Activated CD4-positive, CD25-positive, alpha-beta regulatory T cell treated with anti-CD3 and anti-CD28 coated beads, Interleukin-2, amount 50 U/mL, for 72 hours (primary cell): ENCODE results near the gene CREB5.
"Not testable (repeated sequence)": the region's sequence is repeated elsewhere in the genome, so short reads cannot be mapped to it uniquely, and the experiment has no call there.

Experiments
- DNase-seq: peaks from one replicate; pipeline ENCODE4 v3.0.0; 2021

The CREB5 gene

DNA sequence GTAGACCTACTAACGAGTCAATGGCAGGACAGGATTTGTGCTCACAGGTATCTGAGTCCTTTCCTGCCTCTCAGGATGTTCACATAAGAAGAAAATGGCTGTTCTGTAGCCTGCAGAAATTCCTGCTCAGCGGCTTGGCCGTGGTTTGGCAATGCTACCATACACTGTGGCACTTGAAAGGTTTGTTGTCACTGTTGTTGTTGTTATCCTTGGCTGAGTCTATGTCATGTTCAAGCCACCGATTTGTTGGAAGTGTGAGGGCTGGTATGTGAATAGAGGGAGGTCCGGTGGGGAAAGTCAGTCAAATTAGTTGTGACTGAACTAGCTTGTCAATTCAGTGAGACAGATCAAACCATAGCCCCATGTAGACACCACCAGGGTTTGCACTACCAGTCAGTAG, 345.9 kb downstream of the CREB5 start:
- DNase-seq: no peak

GRCh38 chr7:28759475-28759971, 347.2 kb downstream of the CREB5 start:
- no peak for DNase-seq

DNA sequence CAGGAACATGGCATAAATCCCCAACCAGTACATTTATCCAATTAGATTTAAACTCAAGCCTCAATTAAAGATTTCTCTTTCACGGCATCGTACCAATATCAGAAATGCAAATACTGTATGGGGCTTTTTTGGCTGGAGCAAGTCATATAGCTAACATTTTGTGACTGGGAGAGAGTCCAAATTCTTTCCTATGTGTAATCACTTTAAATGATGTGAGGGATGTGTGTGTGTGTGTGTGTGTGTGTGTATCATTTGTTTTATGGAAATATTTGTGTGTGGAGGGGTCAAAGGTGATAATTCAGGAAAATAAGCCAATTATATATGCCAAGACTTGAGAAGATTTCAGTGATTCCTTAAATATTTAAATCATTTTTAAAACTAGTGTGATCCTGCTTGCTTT, 349.2 kb downstream of the CREB5 start:
- no peak for DNase-seq

DNA sequence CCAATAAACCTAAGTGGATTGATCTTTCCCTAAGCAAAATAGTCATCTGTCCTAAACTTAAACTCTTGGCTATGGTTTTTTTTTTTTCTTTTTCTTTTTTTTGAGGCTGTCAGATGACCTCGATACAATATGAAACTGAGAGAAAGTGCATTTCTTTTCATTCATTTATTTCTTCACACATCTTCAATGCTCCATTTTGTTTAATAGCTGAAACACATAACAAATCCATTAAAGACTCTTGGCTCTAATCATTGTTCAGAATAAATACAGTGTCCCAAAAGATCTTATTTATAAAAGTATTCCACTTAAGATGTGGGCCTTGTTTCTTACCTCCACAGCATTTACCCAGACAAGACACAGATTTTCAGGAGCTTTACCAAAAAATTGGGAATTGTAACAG, 350.3 kb downstream of the CREB5 start:
- DNase-seq: no peak

- no peak for DNase-seq
Measured at GRCh38 chr7:28766359-28766758, 354.0 kb downstream of the CREB5 start.

GRCh38 chr7:28767356-28767755, 355.0 kb downstream of the CREB5 start:
- no peak for DNase-seq

- no peak for DNase-seq
Measured at GRCh38 chr7:28768577-28769147, 356.3 kb downstream of the CREB5 start.

DNA sequence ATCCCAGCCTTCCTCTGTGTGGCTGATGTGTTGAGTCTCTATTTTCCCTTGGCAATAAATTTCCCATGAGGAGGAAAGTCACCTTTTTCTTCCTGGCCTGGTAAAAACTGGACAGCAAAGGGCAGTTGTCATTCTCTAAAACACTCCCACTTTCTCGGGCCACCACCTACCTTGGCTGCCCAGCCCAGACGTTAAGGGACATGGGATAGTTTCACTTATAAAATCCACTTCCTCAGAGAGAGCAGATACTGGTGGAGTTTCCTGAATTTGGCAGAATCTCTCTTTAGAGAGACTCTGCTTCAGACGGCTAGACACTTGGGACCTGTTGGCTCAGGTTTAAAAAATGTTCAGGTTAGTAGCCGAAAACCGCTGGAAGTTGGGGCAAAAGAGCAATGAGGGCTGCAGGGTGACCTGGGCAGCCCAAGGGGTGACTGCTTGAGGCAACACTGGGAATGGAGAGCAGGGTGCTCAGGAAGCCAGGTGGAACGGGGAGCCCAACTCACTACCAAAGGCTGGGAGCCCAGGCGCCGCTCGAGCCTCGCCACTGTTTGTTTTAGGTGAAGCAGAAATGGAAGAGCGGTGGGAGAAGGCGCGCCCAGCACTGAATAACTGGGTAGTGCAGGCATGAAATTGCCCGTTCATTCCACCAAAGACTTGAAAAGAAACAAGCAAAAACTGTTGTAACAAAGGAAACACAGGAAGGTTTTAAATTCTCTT, 359.7 kb downstream of the CREB5 start:
- no peak for DNase-seq

GRCh38 chr7:28773423-28774145, 361.3 kb downstream of the CREB5 start:
- DNase-seq: no peak

- no peak for DNase-seq
Measured at GRCh38 chr7:28774261-28774988, 362.1 kb downstream of the CREB5 start.

DNA sequence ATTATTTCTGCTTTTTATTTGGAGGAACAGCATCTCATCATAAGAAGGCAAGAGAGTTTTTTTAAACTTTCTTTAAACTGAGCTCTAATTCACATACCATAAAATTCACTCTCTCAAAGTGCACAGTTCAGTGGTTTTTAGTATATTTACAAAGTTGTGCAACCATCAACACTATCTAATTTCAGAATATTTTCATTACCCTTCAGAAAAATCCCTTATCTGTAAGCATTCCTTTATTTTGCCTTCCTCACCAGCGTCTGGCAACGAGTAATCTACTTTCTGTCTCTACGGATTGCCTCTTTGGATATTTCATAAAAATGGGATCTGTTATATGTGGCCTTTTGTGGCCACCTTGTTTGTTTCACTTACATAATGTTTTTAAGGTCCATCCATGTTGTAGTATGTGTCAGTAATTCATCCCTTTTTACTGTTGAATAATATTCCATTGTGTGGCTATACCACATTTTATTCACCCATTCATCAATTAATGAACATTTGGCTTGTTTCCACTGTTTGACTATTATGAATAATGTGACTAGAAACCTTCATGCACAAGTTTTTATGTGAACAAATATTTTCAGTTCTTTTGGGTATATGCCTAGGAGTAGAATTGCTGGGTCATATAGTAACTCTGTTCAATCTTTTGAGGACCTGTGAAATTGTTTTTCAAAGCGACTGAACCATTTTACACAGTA, 364.3 kb downstream of the CREB5 start:
- DNase-seq: no peak

DNA sequence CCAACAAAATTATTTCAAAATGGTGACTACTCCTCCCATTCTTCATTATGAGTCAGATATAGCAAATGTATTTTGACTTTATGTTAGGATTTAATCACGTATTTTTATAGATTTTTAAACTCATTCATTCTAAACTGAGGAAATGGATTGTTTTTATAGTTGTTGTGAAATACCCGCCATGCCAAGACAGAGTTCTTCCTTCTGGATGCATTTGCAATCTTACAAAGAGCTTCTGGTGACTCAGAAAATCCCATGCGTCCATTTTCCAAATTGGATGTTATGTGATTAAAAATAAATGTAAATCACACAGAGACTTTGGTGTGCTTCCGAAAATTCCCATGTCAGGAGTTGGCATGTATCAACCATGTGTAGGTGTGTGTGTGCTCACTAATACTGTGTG, 366.5 kb downstream of the CREB5 start:
- DNase-seq: no peak

GRCh38 chr7:28779954-28780353, 367.6 kb downstream of the CREB5 start:
- no peak for DNase-seq

DNA sequence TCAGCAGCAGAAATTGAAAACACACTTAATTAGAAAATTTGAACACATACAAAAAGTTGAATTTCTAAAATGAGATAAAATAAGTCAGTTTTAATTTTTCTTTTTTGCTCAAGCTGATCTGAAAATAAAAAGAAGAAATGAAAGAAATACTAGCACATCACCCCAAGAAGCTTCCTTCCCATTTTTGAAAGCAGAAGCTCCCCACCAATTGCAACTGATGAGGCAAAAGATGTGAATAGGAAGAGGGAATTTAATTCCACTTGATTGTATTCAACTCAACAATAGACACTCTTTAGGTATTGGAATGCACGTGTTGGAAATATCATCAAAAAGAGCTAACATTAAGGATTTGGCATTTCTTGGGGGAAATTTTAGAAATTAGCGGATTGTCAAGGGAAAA, 370.0 kb downstream of the CREB5 start:
- DNase-seq: no peak

GRCh38 chr7:28784171-28784902, 372.0 kb downstream of the CREB5 start:
- no peak for DNase-seq

DNA sequence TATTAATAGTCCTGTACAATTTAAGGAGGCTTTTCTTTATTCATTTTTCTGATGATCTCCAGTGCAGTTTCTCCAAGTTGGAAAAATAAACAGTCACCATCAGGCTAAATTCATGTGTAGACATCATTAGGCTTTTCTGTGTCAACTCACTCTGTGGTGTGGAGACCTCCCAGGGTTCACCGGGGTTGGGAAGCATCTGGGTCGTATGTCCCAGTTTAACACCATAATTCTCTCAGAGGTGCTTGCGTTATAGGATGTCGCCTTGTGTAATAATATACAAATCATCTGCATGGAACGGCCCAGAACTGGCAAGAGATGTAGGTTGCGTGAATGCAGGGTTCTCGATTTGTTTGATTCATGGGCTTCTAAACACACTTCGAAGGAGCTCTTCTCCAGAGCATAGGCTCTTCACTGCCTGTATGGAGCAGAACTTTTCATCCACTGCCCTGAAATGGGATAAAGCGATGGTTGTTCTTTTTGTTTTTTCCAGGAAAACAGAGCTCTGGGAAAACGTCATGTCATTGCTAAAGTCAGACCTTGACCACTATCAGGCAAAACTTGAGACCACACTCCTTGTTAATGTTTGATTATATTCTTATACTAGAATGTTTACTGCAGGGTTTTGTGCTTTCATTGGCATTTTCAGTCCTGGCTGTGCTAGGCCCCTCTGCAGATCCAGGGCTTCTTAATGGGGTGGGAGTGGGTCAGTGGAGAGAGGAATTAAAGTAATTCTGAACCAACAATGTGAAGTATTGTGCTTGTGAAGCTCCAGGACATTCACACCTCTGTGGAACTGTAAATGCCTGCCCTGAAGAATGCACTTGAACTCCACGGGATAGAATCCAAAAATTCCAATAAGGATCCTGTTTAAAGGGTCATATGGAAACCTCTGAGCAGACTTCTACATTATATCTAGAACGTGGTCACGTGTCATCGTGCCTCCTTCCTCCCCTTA, 373.0 kb downstream of the CREB5 start:
- DNase-seq: no peak

GRCh38 chr7:28786156-28786555, 373.8 kb downstream of the CREB5 start:
- DNase-seq: not testable (repeated sequence)

DNA sequence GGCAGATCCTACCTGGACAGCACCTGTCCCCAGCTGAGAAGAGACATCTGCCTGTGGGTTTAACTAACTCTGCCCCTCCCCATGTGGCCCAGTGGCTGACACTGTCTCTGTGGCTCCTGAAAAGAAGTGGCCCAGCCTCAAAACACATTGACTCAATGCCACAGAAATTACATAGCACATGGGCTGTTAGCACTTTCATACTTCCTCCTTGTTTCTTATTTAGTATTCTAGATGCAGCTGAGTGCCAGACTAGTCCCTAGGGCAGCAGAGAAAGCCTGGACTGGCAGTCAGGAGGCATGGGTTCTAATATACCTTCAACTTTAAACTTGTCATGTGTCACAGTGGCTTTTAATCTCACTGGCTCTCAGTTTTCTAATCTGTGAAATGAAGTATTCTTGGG, 374.8 kb downstream of the CREB5 start:
- no peak for DNase-seq

GRCh38 chr7:28790467-28790866, 378.1 kb downstream of the CREB5 start:
- DNase-seq: no peak

GRCh38 chr7:28792858-28793257, 380.5 kb downstream of the CREB5 start:
- DNase-seq: no peak
